Naive B cell (primary cell): ENCODE measurements around the gene MON1A. TPM values are rescaled to one million over a fixed set of nuclear protein-coding genes. Genes with fewer than 3 reads are reported as not detected.
"Not testable (repeated sequence)": the region's sequence is repeated elsewhere in the genome, so short reads cannot be mapped to it uniquely, and the experiment has no call there.

Experiments used
- ATAC-seq, 2 donors: fragments of 150-1000 bp; cut with Tn5 transposase; 2 replicates each; pipeline ENCODE4 v1.10.0; 2021; ENCODE audit warnings: low read depth in 2 of 2, mild to moderate bottlenecking in 2 of 2, moderate library complexity in 2 of 2
- DNase-seq: peaks from one replicate; pipeline ENCODE4 v3.0.0; 2022
- H3K27ac Mint-ChIP-seq, 6 donors: one replicate each; pipeline ENCODE4 v1.8.0; 2020 to 2022; ENCODE audit warnings: mild to moderate bottlenecking in 6 of 6, mixed read lengths in 6 of 6, moderate library complexity in 5 of 6, inconsistent platforms in 2 of 6
- H3K27me3 Mint-ChIP-seq, 3 donors: one replicate each; pipeline ENCODE4 v1.8.0; 2021 to 2022; ENCODE audit warnings: mixed read lengths in 3 of 3, mild to moderate bottlenecking in 1 of 3
- H3K36me3 Mint-ChIP-seq, 2 donors: one replicate each; pipeline ENCODE4 v1.8.0; 2020 to 2022; ENCODE audit warnings: mixed read lengths in 2 of 2, inconsistent platforms in 1 of 2, mild to moderate bottlenecking in 1 of 2
- H3K4me1 Mint-ChIP-seq, 3 donors: one replicate each; pipeline ENCODE4 v1.8.0; 2020 to 2022; ENCODE audit warnings: mixed read lengths in 3 of 3, inconsistent platforms in 1 of 3, mild to moderate bottlenecking in 1 of 3, moderate library complexity in 1 of 3
- H3K4me3 Mint-ChIP-seq, 8 donors: one replicate each; pipeline ENCODE4 v1.8.0; 2020 to 2022; ENCODE audit warnings: mild to moderate bottlenecking in 8 of 8, mixed read lengths in 8 of 8, moderate library complexity in 8 of 8, inconsistent platforms in 2 of 8
- H3K9me3 Mint-ChIP-seq, 7 donors: one replicate each; pipeline ENCODE4 v1.8.0; 2020 to 2022; ENCODE audit warnings: mixed read lengths in 7 of 7, mild to moderate bottlenecking in 5 of 7, inconsistent platforms in 2 of 7, moderate library complexity in 1 of 7
- polyA plus RNA-seq, 6 donors: library from polyadenylated mRNA; unstranded; fragments of 300-500 nt; fragmentation: Illumina TruSeq; gene quantifications; one replicate each; pipeline ENCODE4 v1.2.3, GENCODE V29; 2021; ENCODE audit warnings: low read depth in 6 of 6

MON1A gene
- polyA plus RNA-seq, 6 donors from 2014 or later: 6.3 to 12.3 (median 8.0) TPM

GRCh38 chr3:49937090-49937489, 7.5 kb upstream of the MON1A start:
- Mint-ChIP-seq H3K27me3 (no peaks in the 10 kb centered on the region), H3K27ac (peak overlapping the region in 1 of 6 donors; percentile 24)

GRCh38 chr3:49932281-49932680, 2.7 kb upstream of the MON1A start:
- DNase-seq, H3K9me3 Mint-ChIP-seq, H3K36me3 Mint-ChIP-seq, H3K27ac Mint-ChIP-seq, H3K27me3 Mint-ChIP-seq, ATAC-seq: not testable (repeated sequence)
- Mint-ChIP-seq H3K4me1 (peaks cover 8 to 21% (median 19%) of the 10 kb centered on the region in 3 donors), H3K4me3 (peak overlapping the region in 1 of 8 donors; percentile 63)

More at GRCh38 chr3:49937090-49937489, 7.5 kb upstream of the MON1A start:
- Mint-ChIP-seq H3K36me3 (no peaks in the 10 kb centered on the region), H3K4me3 (peak overlapping the region in 1 of 8 donors; percentile 2), H3K9me3 (no peaks in the 10 kb centered on the region), H3K4me1 (peaks cover 15 to 28% (median 19%) of the 10 kb centered on the region in 3 donors)
- ATAC-seq (no peak), DNase-seq (no peak)

GRCh38 chr3:49930922-49931321, 1.3 kb upstream of the MON1A start:
- H3K4me1 Mint-ChIP-seq: peaks cover 12 to 21% (median 19%) of the 10 kb centered on the region in 3 donors
- H3K27me3 Mint-ChIP-seq: no peaks in the 10 kb centered on the region
- no peaks in the 10 kb centered on the region for H3K9me3 Mint-ChIP-seq
- no peak for DNase-seq
- H3K36me3 Mint-ChIP-seq: no peaks in the 10 kb centered on the region
- H3K4me3 Mint-ChIP-seq: peak overlapping the region in 4 of 8 donors; percentile 0 to 74 (median 48)
- no peak for ATAC-seq
- peak overlapping the region in 1 of 6 donors; percentile 29 for H3K27ac Mint-ChIP-seq

- Mint-ChIP-seq H3K27me3 (no peaks in the 10 kb centered on the region), H3K4me3 (peak overlapping the region; percentile 64 to 93 (median 87)), H3K4me1 (peaks cover 12 to 21% (median 19%) of the 10 kb centered on the region in 3 donors), H3K27ac (peak overlapping the region; percentile 66 to 94 (median 82)), H3K9me3 (no peaks in the 10 kb centered on the region), H3K36me3 (no peaks in the 10 kb centered on the region)
- DNase-seq (no peak), ATAC-seq (no peak)
These were observed 618 bp upstream of the MON1A start for GRCh38 chr3:49930168-49930690.

- Mint-ChIP-seq H3K27me3 (no peaks in the 10 kb centered on the region), H3K36me3 (no peaks in the 10 kb centered on the region), H3K4me3 (peak overlapping the region; percentile 64 to 93 (median 87)), H3K27ac (peak overlapping the region in 2 of 6 donors; percentile 73 to 92), H3K4me1 (peaks cover 12 to 21% (median 19%) of the 10 kb centered on the region in 3 donors), H3K9me3 (no peaks in the 10 kb centered on the region)
- no peak for ATAC-seq
- no peak for DNase-seq
These were observed 1.1 kb downstream of the MON1A start for GRCh38 chr3:49928481-49929017.

GRCh38 chr3:49927798-49928197, 1.8 kb downstream of the MON1A start:
- H3K4me1 Mint-ChIP-seq: peaks cover 12 to 21% (median 19%) of the 10 kb centered on the region in 3 donors
- DNase-seq: no peak
- peak overlapping the region in 3 of 6 donors; percentile 58 to 70 (median 63) for H3K27ac Mint-ChIP-seq
- peak overlapping the region in 5 of 8 donors; percentile 1 to 90 (median 64) for H3K4me3 Mint-ChIP-seq
- H3K9me3 Mint-ChIP-seq: no peaks in the 10 kb centered on the region
- ATAC-seq: no peak
- H3K36me3 Mint-ChIP-seq: no peaks in the 10 kb centered on the region
- H3K27me3 Mint-ChIP-seq: no peaks in the 10 kb centered on the region

GRCh38 chr3:49926117-49926728, 3.4 kb downstream of the MON1A start:
- Mint-ChIP-seq H3K27ac (peak overlapping the region in 1 of 6 donors; percentile 91), H3K36me3 (no peaks in the 10 kb centered on the region), H3K4me1 (peaks cover 12 to 21% (median 19%) of the 10 kb centered on the region in 3 donors), H3K4me3 (peak overlapping the region in 2 of 8 donors; percentile 2 to 17), H3K9me3 (no peaks in the 10 kb centered on the region), H3K27me3 (no peaks in the 10 kb centered on the region)
- no peak for DNase-seq
- ATAC-seq: no peak

- ATAC-seq (no peak), DNase-seq (no peak)
- peaks cover 12 to 21% (median 19%) of the 10 kb centered on the region in 3 donors for H3K4me1 Mint-ChIP-seq
- no peaks in the 10 kb centered on the region for H3K27me3 Mint-ChIP-seq
- H3K4me3 Mint-ChIP-seq: no peak overlapping the region
- no peak overlapping the region for H3K27ac Mint-ChIP-seq
- H3K36me3 Mint-ChIP-seq: no peaks in the 10 kb centered on the region
- no peaks in the 10 kb centered on the region for H3K9me3 Mint-ChIP-seq
These were observed 4.1 kb downstream of the MON1A start for GRCh38 chr3:49925485-49925884.

GRCh38 chr3:49924683-49925082, 4.9 kb downstream of the MON1A start:
- H3K4me3 Mint-ChIP-seq: no peak overlapping the region
- H3K36me3 Mint-ChIP-seq: no peaks in the 10 kb centered on the region
- ATAC-seq (no peak), DNase-seq (no peak)
- peaks cover 14 to 16% (median 16%) of the 10 kb centered on the region in 3 donors for H3K4me1 Mint-ChIP-seq
- H3K9me3 Mint-ChIP-seq: no peaks in the 10 kb centered on the region
- H3K27me3 Mint-ChIP-seq: no peaks in the 10 kb centered on the region
- no peak overlapping the region for H3K27ac Mint-ChIP-seq

- not testable (repeated sequence) for H3K4me3 Mint-ChIP-seq, H3K9me3 Mint-ChIP-seq, H3K4me1 Mint-ChIP-seq, DNase-seq, H3K27me3 Mint-ChIP-seq, ATAC-seq, H3K36me3 Mint-ChIP-seq
- H3K27ac Mint-ChIP-seq: peak overlapping the region in 1 of 6 donors; percentile 50
These were observed 11.6 kb downstream of the MON1A start for GRCh38 chr3:49917806-49918590.

GRCh38 chr3:49916686-49917085, 12.9 kb downstream of the MON1A start:
- Mint-ChIP-seq H3K36me3 (peaks cover 0 to 8% of the 10 kb centered on the region in 2 donors), H3K27ac (no peak overlapping the region), H3K9me3 (peaks cover 0 to 2% (median 0%) of the 10 kb centered on the region in 7 donors), H3K4me1 (peaks cover 0 to 4% (median 0%) of the 10 kb centered on the region in 3 donors), H3K27me3 (no peaks in the 10 kb centered on the region), H3K4me3 (no peak overlapping the region)
- no peak for ATAC-seq
- DNase-seq: no peak

- Mint-ChIP-seq H3K9me3 (peaks cover 0 to 2% (median 0%) of the 10 kb centered on the region in 7 donors), H3K36me3 (peaks cover 3 to 18% of the 10 kb centered on the region in 2 donors), H3K4me3 (no peak overlapping the region), H3K27ac (peak overlapping the region in 1 of 6 donors; percentile 12), H3K4me1 (peaks cover 0 to under 1% (median 0%) of the 10 kb centered on the region in 3 donors), H3K27me3 (no peaks in the 10 kb centered on the region)
- ATAC-seq: no peak
- DNase-seq: no peak
These were observed 14.7 kb downstream of the MON1A start for GRCh38 chr3:49914906-49915305.

- H3K27ac Mint-ChIP-seq: no peak overlapping the region
- peaks cover 0 to 2% (median 0%) of the 10 kb centered on the region in 7 donors for H3K9me3 Mint-ChIP-seq
- ATAC-seq (no peak), DNase-seq (no peak)
- H3K4me3 Mint-ChIP-seq: no peak overlapping the region
- H3K27me3 Mint-ChIP-seq: no peaks in the 10 kb centered on the region
- peaks cover 4 to 19% of the 10 kb centered on the region in 2 donors for H3K36me3 Mint-ChIP-seq
- H3K4me1 Mint-ChIP-seq: no peaks in the 10 kb centered on the region
These were observed 16.7 kb downstream of the MON1A start for GRCh38 chr3:49912881-49913281.
